ENCODE results near the gene COG5.

Gene COG5

GRCh38 chr7:107579554-107579884 lies 15.8 kb upstream of the COG5 start:
- Histone ChIP-seq H3K36me3 (ENCODE audit: insufficient read depth, low read length) (peaks cover 8% of the 10 kb centered on the region), H3K4me1 (ENCODE audit: control insufficient read depth, insufficient read depth, low read length) (peaks cover 8% of the 10 kb centered on the region), H3K9ac (ENCODE audit: low read depth, low read length) (peak overlapping the region; percentile 95), H3K9me3 (replicated peaks; ENCODE audit: low read length) (no peaks in the 10 kb centered on the region), H3K4me2 (ENCODE audit: low read length) (peak overlapping the region; percentile 84), H3K27me3 (ENCODE audit: control insufficient read depth, insufficient read depth, low read length) (no peaks in the 10 kb centered on the region), H3K4me3 (ENCODE audit: low read length) (peak overlapping the region; percentile 95)

- Histone ChIP-seq H3K27me3 (ENCODE audit: control insufficient read depth, insufficient read depth, low read length) (no peaks in the 10 kb centered on the region), H3K4me2 (ENCODE audit: low read length) (no peak overlapping the region), H3K9ac (ENCODE audit: low read depth, low read length) (no peak overlapping the region), H3K36me3 (ENCODE audit: insufficient read depth, low read length) (peaks cover 5% of the 10 kb centered on the region), H3K4me3 (ENCODE audit: low read length) (no peak overlapping the region), H3K4me1 (ENCODE audit: control insufficient read depth, insufficient read depth, low read length) (no peaks in the 10 kb centered on the region), H3K9me3 (replicated peaks; ENCODE audit: low read length) (no peaks in the 10 kb centered on the region)
These were observed 9.8 kb upstream of the COG5 start for GRCh38 chr7:107573537-107573936.

GRCh38 chr7:107570298-107570697 lies 6.6 kb upstream of the COG5 start:
- H3K36me3 ChIP-seq (ENCODE audit: insufficient read depth, low read length) = peaks cover 5% of the 10 kb centered on the region
- H3K4me3 ChIP-seq (ENCODE audit: low read length) = no peak overlapping the region
- H3K9ac ChIP-seq (ENCODE audit: low read depth, low read length) = no peak overlapping the region
- no peaks in the 10 kb centered on the region for H3K27me3 ChIP-seq (ENCODE audit: control insufficient read depth, insufficient read depth, low read length)
- H3K4me1 ChIP-seq (ENCODE audit: control insufficient read depth, insufficient read depth, low read length) = peaks cover 2% of the 10 kb centered on the region
- no peak overlapping the region for H3K4me2 ChIP-seq (ENCODE audit: low read length)
- no peaks in the 10 kb centered on the region for H3K9me3 ChIP-seq (replicated peaks; ENCODE audit: low read length)

- peak overlapping the region; percentile 83 for H3K4me2 ChIP-seq (ENCODE audit: low read length)
- peak overlapping the region; percentile 94 for H3K9ac ChIP-seq (ENCODE audit: low read depth, low read length)
- no peaks in the 10 kb centered on the region for H3K27me3 ChIP-seq (ENCODE audit: control insufficient read depth, insufficient read depth, low read length)
- H3K4me1 ChIP-seq (ENCODE audit: control insufficient read depth, insufficient read depth, low read length) = peaks cover 28% of the 10 kb centered on the region
- no peaks in the 10 kb centered on the region for H3K36me3 ChIP-seq (ENCODE audit: insufficient read depth, low read length)
- H3K9me3 ChIP-seq (replicated peaks; ENCODE audit: low read length) = no peaks in the 10 kb centered on the region
- peak overlapping the region; percentile 99 for H3K4me3 ChIP-seq (ENCODE audit: low read length)
These were observed 1.0 kb upstream of the COG5 start for GRCh38 chr7:107564553-107565298.

- H3K36me3 ChIP-seq (ENCODE audit: insufficient read depth, low read length) = no peaks in the 10 kb centered on the region
- H3K4me3 ChIP-seq (ENCODE audit: low read length) = peak overlapping the region; percentile 99
- H3K9me3 ChIP-seq (replicated peaks; ENCODE audit: low read length) = no peaks in the 10 kb centered on the region
- peaks cover 32% of the 10 kb centered on the region for H3K4me1 ChIP-seq (ENCODE audit: control insufficient read depth, insufficient read depth, low read length)
- no peaks in the 10 kb centered on the region for H3K27me3 ChIP-seq (ENCODE audit: control insufficient read depth, insufficient read depth, low read length)
- peak overlapping the region; percentile 94 for H3K9ac ChIP-seq (ENCODE audit: low read depth, low read length)
- peak overlapping the region; percentile 83 for H3K4me2 ChIP-seq (ENCODE audit: low read length)
These were observed 492 bp downstream of the COG5 start for GRCh38 chr7:107563081-107563774.

GRCh38 chr7:107560898-107561516 lies 2.7 kb downstream of the COG5 start:
- Histone ChIP-seq H3K4me1 (ENCODE audit: control insufficient read depth, insufficient read depth, low read length) (peaks cover 32% of the 10 kb centered on the region), H3K4me2 (ENCODE audit: low read length) (peak overlapping the region; percentile 10), H3K27me3 (ENCODE audit: control insufficient read depth, insufficient read depth, low read length) (no peaks in the 10 kb centered on the region), H3K36me3 (ENCODE audit: insufficient read depth, low read length) (peaks cover 7% of the 10 kb centered on the region), H3K9me3 (replicated peaks; ENCODE audit: low read length) (no peaks in the 10 kb centered on the region), H3K4me3 (ENCODE audit: low read length) (no peak overlapping the region), H3K9ac (ENCODE audit: low read depth, low read length) (no peak overlapping the region)

- Histone ChIP-seq H3K4me3 (ENCODE audit: low read length) (no peak overlapping the region), H3K9ac (ENCODE audit: low read depth, low read length) (no peak overlapping the region), H3K27me3 (ENCODE audit: control insufficient read depth, insufficient read depth, low read length) (no peaks in the 10 kb centered on the region), H3K4me2 (ENCODE audit: low read length) (peak overlapping the region; percentile 38), H3K9me3 (replicated peaks; ENCODE audit: low read length) (no peaks in the 10 kb centered on the region), H3K4me1 (ENCODE audit: control insufficient read depth, insufficient read depth, low read length) (peaks cover 26% of the 10 kb centered on the region), H3K36me3 (ENCODE audit: insufficient read depth, low read length) (peaks cover 7% of the 10 kb centered on the region)
These were observed 3.9 kb downstream of the COG5 start for GRCh38 chr7:107559864-107560263.

- H3K4me2 ChIP-seq (ENCODE audit: low read length) = no peak overlapping the region
- no peak overlapping the region for H3K4me3 ChIP-seq (ENCODE audit: low read length)
- peaks cover 16% of the 10 kb centered on the region for H3K4me1 ChIP-seq (ENCODE audit: control insufficient read depth, insufficient read depth, low read length)
These were observed 7.8 kb downstream of the COG5 start for GRCh38 chr7:107555893-107556292.

GRCh38 chr7:107551936-107552335 lies 11.8 kb downstream of the COG5 start:
- H3K36me3 ChIP-seq (ENCODE audit: insufficient read depth, low read length) = peaks cover 9% of the 10 kb centered on the region
- no peak overlapping the region for H3K4me2 ChIP-seq (ENCODE audit: low read length)
- H3K4me1 ChIP-seq (ENCODE audit: control insufficient read depth, insufficient read depth, low read length) = no peaks in the 10 kb centered on the region

More at GRCh38 chr7:107555893-107556292, 7.8 kb downstream of the COG5 start:
- H3K9ac ChIP-seq (ENCODE audit: low read depth, low read length) = no peak overlapping the region
- H3K36me3 ChIP-seq (ENCODE audit: insufficient read depth, low read length) = peaks cover 12% of the 10 kb centered on the region
- no peaks in the 10 kb centered on the region for H3K27me3 ChIP-seq (ENCODE audit: control insufficient read depth, insufficient read depth, low read length)
- no peaks in the 10 kb centered on the region for H3K9me3 ChIP-seq (replicated peaks; ENCODE audit: low read length)

GRCh38 chr7:107544848-107545591 lies 18.7 kb downstream of the COG5 start:
- Histone ChIP-seq H3K27me3 (ENCODE audit: control insufficient read depth, insufficient read depth, low read length) (no peaks in the 10 kb centered on the region), H3K9me3 (replicated peaks; ENCODE audit: low read length) (no peaks in the 10 kb centered on the region), H3K4me1 (ENCODE audit: control insufficient read depth, insufficient read depth, low read length) (no peaks in the 10 kb centered on the region), H3K36me3 (ENCODE audit: insufficient read depth, low read length) (peaks cover 14% of the 10 kb centered on the region), H3K9ac (ENCODE audit: low read depth, low read length) (no peak overlapping the region), H3K4me3 (ENCODE audit: low read length) (no peak overlapping the region), H3K4me2 (ENCODE audit: low read length) (no peak overlapping the region)

More at GRCh38 chr7:107551936-107552335, 11.8 kb downstream of the COG5 start:
- H3K9me3 ChIP-seq (replicated peaks; ENCODE audit: low read length) = no peaks in the 10 kb centered on the region
- H3K9ac ChIP-seq (ENCODE audit: low read depth, low read length) = no peak overlapping the region
- H3K27me3 ChIP-seq (ENCODE audit: control insufficient read depth, insufficient read depth, low read length) = no peaks in the 10 kb centered on the region
- H3K4me3 ChIP-seq (ENCODE audit: low read length) = no peak overlapping the region

GRCh38 chr7:107543338-107543993 lies 20.3 kb downstream of the COG5 start:
- no peak overlapping the region for H3K9ac ChIP-seq (ENCODE audit: low read depth, low read length)
- H3K36me3 ChIP-seq (ENCODE audit: insufficient read depth, low read length) = peaks cover 17% of the 10 kb centered on the region
- no peaks in the 10 kb centered on the region for H3K27me3 ChIP-seq (ENCODE audit: control insufficient read depth, insufficient read depth, low read length)
- no peaks in the 10 kb centered on the region for H3K4me1 ChIP-seq (ENCODE audit: control insufficient read depth, insufficient read depth, low read length)
- no peak overlapping the region for H3K4me2 ChIP-seq (ENCODE audit: low read length)
- no peaks in the 10 kb centered on the region for H3K9me3 ChIP-seq (replicated peaks; ENCODE audit: low read length)
- H3K4me3 ChIP-seq (ENCODE audit: low read length) = no peak overlapping the region

All from skeletal muscle satellite cell (primary cell).